Measurements from ENCODE around the gene MCRIP1.

DNA sequence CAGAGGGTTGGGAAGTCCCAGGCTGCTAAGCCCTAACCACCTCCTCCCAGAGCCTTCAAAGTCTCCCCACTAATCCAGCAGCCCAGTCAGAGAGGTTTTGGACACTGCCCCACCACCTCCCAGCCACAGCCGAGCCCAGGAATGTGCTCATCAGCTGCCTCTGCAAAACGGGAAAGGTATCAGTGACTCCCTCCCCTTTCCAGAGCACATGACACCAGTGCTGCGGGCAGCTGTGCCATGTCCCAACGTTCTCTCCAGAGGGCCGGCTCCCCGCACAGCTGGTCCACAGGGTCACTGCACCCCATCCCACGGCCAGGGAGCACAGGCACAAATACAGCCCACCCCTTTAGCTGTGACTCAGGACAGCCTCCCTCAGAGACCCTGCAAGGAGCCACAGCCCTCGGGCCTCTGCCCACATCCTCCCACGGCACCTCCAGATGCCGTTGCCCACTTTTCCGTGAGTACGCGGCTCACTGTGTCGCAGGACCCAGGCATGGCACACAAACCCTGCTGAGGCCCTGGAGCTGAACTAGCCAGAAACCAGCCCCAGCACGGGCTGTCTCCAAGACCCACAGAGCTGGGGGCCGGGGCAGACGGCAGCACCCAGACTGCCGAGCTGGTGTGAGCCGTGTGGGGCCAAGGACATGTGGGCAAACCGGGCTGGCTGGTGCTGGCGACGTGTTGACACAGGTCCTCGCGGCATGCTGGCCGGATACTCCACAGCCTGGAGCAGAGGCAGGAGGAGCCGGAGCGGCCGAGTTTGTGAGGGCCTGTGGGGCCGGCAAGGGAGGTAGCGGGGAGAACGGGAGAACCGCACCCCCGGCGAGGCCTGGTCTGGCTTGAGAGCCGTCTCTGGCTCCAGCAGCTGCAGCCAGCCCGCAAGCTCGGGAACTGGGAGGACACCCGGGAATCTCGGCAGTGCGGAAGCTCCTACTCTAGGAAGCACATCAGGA lies 8.0 kb upstream of the MCRIP1 start:
- TF ChIP-seq, protein P1, sequence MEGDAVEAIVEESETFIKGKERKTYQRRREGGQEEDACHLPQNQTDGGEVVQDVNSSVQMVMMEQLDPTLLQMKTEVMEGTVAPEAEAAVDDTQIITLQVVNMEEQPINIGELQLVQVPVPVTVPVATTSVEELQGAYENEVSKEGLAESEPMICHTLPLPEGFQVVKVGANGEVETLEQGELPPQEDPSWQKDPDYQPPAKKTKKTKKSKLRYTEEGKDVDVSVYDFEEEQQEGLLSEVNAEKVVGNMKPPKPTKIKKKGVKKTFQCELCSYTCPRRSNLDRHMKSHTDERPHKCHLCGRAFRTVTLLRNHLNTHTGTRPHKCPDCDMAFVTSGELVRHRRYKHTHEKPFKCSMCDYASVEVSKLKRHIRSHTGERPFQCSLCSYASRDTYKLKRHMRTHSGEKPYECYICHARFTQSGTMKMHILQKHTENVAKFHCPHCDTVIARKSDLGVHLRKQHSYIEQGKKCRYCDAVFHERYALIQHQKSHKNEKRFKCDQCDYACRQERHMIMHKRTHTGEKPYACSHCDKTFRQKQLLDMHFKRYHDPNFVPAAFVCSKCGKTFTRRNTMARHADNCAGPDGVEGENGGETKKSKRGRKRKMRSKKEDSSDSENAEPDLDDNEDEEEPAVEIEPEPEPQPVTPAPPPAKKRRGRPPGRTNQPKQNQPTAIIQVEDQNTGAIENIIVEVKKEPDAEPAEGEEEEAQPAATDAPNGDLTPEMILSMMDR (IDR thresholded peaks at IDR 0.05), result no peak
- no peak for TF ChIP-seq POLR2A (IDR thresholded peaks at IDR 0.05)
- TF ChIP-seq POLR2AphosphoS5 (IDR thresholded peaks at IDR 0.05), result no peak
